HG03457 (cell line): Measurements from ENCODE around the gene IRX4.

ENCODE experiments used
- ATAC-seq: cut with Tn5 transposase; IDR thresholded peaks from one replicate; pipeline ENCODE4 v1.9.1; 2021; ENCODE audit warnings: moderate number of reproducible peaks; ENCODE audit not compliant: unreplicated experiment

Gene IRX4

GRCh38 chr5:1892685-1893445, 10.1 kb upstream of the IRX4 start:
- ATAC-seq: no peak

- no peak for ATAC-seq
These were observed 9.5 kb upstream of the IRX4 start for GRCh38 chr5:1892211-1892610.

- ATAC-seq: no peak
These were observed 8.7 kb upstream of the IRX4 start for GRCh38 chr5:1891391-1891790.

- ATAC-seq: no peak
These were observed 7.6 kb upstream of the IRX4 start for GRCh38 chr5:1890296-1890695.

DNA sequence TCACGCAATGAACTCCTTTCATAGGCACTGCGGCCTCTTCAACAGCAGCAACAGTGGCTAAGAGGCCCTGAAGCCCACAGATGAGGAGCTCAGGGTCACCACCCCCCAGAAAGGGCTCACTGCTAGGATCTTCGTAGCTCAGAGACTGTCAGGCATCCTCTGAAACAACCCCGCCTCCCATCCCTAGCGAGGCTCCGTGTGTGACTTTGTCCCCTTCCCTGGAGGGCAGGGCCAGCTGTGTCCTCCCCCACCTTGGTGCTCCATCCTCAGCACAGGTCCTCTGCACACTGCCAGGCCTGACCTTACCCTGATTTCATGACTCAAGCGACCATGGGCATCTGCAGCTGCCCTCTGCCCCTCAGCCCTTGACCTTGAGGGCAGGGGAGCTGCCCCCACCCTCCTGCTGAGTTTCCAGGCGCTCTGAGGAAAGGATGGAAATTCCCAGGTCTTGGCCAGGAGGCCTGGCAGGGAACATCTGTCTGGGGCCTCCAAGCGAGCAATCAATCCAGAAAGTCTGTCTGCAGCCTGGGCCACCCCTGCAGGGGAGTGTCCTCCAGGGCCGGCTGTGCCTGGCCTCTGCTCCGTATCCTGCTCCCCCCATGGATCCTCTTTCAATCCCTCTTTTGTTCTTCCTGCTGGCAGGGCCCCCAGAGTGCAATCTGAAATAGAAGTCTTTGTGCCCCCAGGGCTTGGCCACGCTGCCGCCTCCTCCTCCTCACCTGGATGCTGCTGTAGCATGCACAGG, 6.8 kb upstream of the IRX4 start:
- no peak for ATAC-seq

GRCh38 chr5:1888541-1889251, 6.0 kb upstream of the IRX4 start:
- ATAC-seq: no peak

DNA sequence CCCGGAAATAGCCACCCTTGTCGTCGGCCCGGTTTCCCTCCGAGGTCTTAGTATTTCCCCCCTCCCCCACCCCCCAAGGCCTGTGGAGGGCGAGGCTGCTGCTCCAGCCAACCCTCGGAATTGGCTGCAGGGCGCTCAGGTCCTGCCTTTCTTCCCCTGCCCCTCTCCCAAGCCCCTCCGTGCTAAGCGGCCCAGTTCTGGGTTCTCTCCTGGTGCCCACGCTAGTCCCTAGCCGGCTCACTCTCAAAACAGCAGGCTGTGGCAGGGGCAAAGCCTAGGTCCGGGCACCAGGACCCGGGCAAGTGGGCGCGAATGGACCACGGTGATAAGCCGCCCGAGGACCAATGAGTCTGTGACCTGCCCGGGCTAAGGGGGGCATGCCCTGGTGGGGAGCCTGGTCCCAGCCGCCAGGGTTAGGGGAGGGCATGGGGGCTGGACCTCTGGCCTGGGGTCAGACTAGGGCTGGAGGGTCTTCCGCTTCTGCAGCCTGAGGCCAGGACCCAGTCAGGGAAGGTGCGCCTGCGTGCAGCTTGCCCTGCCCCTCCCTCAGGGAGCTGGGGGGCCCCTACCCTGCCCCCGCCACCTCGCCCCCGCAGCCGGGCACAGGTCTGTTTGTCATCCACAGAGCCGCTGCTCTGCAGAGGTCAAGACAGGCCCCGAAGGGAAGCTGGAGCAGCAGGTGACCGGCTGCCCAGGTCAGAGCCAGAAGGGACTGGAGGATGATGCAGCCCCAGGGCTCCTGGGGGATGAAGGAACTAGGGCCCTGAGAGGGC, 5.0 kb upstream of the IRX4 start:
- no peak for ATAC-seq

- no peak for ATAC-seq
These were observed 4.3 kb upstream of the IRX4 start for GRCh38 chr5:1886846-1887587.

- no peak for ATAC-seq
These were observed 3.4 kb upstream of the IRX4 start for GRCh38 chr5:1885868-1886845.

DNA sequence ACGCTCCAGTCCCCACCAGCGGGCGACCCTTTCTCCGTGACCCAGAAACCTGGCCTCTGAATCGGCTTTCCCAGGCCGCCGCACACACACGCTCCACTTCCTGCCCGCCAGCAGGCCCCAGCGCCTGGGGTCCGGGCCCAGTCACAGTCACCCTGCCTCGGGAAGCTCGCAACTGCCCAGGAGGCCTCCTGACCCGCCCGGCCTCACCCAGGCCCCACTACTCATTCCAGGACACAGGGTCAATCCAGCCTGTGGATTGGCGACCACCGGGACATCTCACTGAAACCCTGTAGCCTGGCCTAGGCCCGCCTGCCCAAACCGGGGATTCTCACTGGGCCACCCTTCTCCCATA, 2.7 kb upstream of the IRX4 start:
- ATAC-seq: no peak

- ATAC-seq: no peak
These were observed 2.1 kb upstream of the IRX4 start for GRCh38 chr5:1884678-1885403.

GRCh38 chr5:1883925-1884677, 1.4 kb upstream of the IRX4 start:
- no peak for ATAC-seq

DNA sequence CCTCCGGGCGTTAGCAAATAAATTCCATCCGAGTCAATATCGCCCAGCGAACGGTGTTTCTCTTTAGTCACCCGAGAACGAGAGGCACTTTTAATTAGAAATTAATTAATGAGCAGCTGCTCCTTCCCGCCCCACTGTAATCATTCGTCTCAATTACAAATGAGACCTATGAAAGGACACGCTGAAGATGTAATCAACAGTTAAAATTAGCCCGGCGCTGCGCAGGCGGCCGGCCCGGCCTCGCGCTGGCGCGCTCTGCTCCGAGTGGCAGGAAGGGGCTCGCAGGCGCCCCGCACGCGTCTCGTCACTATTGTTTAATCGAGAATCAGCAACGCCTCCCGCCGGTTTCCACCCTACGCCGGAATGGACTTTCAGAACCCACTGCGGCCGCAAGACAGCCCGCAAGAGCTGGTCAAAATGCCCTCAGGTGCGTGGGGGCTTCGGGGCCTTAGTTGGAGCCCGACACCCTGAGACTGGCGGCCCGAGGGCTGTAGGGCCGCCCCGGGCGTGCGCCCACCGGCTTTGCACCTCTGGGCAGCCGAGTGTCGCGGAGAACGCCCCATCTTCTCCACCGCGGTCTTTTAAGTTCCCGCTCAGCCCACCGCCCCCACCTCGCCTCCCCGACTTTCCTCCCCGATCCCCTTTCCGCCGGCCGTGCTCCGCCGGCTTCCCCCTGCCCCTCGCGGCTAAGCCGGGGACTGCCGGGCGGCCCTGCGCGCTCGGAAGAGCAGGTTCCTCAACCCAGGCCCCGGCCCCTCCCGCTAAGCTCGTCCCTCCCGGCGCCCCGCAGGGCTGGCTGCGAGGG, 597 bp upstream of the IRX4 start:
- ATAC-seq: no peak

DNA sequence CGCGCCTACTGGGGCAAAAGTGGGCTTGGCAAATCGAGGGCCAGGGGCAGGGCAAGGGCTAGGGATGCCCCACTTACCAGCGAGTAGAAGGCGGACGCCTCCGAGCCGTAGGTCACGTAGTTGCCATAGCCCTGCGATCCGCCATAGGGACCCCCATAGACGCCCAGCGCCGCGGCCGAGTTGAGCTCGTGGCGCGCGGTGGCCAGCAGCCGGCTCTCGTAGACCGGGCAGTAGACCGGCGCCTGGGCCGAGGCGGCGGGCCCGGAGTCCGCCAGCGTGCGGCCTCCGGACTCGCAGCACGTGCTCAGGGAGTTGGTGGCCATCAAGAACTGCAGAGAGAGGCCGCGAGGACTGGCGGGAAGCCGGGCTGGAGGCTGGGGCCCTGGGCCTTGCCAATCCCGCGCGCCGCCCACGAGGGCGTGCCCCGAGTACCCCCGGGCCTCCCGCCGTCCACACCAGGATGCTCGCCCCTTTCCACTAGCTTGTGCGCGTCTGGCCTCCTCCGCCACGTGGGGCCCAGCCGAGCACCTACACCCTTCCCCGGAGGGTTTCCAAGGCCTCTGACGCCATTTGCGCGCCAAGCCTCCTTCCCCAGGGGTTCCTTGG, 891 bp downstream of the IRX4 start:
- ATAC-seq: no peak

DNA sequence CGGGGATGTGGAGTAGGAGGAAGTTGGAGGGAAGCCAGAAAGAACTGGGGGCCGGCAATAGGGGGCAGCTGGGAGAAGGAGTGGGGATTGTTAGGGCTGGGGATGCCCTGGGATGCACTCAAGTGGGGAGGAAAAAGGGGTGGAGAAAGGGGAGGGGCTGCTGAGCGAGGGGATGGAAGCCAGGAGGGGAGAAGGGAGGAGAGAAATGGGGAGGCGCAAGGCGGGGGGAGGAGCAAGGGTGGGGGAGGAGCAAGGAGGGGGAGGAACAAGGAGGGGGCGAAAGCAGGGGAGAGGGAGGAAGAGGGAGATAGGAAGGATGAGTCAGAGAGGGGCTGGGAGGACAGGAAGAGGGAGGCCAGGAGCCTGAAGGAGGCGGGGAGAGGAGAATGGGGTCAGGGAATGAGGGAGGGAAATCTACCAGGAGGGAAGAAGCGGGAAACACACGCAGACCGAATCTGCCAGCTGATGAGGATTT, 1.6 kb downstream of the IRX4 start:
- ATAC-seq: no peak

- ATAC-seq: no peak
These were observed 2.2 kb downstream of the IRX4 start for GRCh38 chr5:1880377-1881025.
